Right hindlimb (tissue), 1 donor: ENCODE results near the gene ZFHX3.
A peak's percentile ranks its signal among the peaks of the same experiment; 100 is the strongest.
"Not testable (repeated sequence)": the region's sequence is repeated elsewhere in the genome, so short reads cannot be mapped to it uniquely, and the experiment has no call there.

Experiments used
- DNase-seq: peaks from one replicate; pipeline ENCODE4 v3.0.0-alpha.2; 2018

The ZFHX3 gene

DNA sequence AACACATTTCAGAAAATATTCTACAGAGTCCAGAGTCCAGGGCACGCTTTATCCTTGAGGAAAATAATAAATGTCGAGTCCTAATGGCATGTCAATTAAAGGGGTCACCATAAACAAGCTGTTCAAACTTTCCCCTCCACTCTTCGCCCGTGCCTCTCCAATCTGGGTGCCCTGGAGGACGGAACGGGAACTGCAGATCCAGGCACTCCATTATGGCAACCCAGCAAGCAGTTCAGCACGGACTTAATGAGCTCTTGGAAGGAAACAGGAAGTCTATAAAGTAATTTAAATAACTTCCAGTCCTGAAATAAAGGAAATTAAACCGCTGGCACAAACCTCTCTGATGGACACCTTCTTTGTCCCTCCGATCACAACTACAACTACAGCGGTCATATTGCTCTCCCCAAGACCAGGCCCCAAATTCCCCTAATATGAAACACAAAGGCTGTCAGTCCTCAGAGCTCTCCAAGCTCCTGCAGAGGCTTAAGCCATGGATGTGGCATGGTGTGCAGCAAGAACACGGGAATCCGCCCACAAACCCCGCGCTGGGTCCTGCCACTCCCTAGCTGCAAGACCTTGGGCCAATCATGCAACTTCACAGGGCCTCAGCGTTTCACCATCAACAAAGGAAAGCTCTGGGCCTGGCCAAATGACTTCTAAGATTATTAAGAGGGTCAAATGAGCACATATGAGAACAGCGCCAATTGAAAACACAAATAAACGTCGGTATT is 52.6 kb downstream of the ZFHX3 start:
- no peak for DNase-seq

GRCh38 chr16:72992142-72992601 is 55.8 kb downstream of the ZFHX3 start:
- no peak for DNase-seq

DNA sequence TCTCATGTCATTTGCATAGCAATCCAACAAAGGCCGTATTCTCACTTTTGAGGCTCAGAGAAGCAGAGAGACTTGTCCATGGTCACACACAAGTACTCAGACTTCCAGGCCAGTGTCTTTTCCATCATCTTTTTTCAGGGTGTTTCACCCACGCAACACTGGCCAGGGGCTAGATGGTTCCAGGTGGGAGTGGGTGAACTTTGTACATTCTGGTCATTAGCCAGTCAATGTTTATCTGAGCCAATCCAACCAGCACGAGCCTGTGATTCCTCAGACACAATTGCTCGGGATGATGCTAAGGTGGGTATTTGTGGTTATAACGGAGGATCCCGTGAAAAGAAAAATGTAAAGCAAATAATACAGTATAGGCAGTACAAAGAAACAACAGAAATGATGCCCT is 56.3 kb downstream of the ZFHX3 start:
- DNase-seq: no peak

DNA sequence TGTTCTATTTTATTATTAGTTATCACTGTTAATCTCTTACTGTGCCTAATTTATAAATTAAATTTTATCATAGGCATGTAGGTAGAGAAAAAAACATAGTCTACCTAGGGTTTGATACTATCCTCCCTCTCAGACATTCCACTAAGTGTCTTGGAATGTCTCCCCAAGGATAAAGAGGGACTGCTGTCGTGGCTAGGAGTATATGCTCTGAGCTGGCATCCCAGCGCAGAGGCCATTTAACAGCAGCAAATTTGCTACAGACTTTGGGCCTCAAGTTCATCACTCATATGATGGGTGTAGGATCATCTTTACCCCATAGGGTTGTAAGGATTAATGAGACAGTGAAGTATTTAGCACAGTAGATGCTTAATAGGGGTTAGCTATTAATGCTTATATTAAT is 56.7 kb downstream of the ZFHX3 start:
- no peak for DNase-seq

DNA sequence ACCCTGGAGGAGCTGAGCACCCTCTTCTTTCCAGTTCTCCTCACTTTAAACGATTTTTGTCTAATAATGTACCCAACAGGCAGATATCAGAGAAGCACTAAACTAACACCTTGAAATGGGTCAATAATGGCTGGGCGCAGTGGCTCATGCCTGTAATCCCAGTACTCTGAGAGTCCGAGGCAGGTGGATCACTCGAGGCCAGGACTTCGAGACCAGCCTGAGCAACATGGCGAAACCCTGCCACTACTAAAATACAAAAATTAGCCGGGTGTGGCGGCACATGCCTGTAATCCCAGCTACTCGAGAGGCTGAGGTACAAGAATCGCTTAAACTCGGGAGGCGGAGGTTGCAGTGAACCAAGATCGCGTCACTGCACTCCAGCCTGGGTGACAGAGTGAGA is 57.4 kb downstream of the ZFHX3 start:
- DNase-seq: no peak

DNA sequence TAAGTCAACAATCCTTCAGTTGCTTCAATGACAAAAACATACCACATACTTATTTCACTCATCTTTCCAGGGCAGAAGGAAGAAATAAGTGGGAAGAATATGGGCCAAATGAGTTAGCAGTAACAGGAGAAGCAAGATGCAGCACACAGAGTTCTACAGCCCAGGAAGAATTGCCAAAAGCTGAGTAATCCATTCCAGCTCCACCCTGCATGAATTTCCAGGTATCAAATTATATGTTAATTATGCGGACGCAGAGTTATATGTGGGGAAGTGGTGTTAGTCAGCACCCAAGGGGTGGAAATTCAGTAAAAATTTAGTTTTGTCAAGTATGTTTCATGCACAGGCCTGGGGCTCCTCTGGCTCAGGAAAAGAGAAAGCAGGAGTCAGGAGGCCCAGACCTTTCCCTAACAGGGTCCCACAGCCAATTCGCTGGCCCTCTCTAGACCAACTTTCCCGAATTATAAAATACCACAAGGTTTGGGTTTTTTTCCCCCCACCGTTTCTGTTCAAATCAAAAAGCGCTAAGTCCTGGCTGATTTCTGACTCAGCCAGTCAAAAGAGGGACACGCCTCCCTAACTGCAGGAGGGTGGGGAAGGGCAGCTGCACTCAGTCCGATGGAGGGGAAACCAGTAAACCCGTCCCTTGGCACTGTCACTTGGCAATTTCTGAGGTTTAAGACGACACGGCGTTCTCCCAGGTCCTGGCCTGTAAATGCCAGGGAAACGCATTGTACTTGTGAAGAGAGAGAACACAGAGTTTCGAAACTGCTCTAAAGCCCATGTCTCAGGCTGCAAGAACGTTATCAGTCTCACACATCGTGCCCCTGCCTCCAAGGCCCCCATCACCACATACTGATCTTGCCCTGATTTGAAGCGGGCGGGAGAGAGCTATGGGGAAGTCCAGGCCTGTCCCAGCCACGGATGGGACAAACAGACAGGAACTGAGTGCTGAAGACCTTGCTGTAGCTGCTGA is 58.1 kb downstream of the ZFHX3 start:
- DNase-seq: peak; percentile 82

- DNase-seq: not testable (repeated sequence)
Measured at GRCh38 chr16:72989203-72989578, 58.7 kb downstream of the ZFHX3 start.

GRCh38 chr16:72988569-72988968 is 59.4 kb downstream of the ZFHX3 start:
- DNase-seq: no peak

- DNase-seq: no peak
Measured at GRCh38 chr16:72987480-72987901, 60.4 kb downstream of the ZFHX3 start.

GRCh38 chr16:72985995-72986394 is 61.9 kb downstream of the ZFHX3 start:
- peak; percentile 62 for DNase-seq

DNA sequence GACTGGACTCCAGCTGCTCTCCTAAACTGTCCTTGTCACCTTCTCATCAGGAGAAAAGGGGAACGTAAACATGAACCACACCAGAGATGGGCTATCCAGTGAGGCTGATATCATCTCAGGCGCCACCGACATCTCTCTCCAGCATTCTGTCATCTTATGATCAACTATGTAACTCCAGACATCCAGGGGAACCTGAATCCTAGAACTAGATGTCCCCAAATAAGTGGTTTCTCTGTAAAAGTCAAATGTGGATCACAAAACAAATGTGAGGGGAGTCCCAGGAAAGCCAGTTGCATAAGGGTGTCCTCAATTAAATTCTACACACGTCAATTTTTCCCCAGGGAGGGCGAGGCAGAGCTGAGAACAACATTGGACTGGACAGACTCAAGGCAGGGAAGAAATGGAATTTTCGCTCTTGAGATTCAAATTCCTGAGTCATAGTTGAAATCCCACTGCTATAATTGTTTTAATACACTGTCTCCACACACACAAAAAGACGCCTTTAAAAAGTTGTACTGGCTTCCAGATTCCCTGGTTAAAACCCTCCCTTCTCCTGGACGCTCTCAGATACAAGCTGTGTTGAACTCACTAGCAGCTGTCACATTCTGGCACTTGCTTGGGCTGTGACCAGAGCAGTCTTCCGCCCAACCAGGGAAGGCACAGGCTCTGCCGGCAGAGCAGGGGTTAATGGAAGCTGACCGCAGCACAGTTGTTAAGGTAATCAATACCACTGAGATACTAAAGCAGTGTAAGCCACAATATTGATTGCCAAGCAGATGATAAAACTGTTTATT is 62.6 kb downstream of the ZFHX3 start:
- DNase-seq: peak; percentile 83

DNA sequence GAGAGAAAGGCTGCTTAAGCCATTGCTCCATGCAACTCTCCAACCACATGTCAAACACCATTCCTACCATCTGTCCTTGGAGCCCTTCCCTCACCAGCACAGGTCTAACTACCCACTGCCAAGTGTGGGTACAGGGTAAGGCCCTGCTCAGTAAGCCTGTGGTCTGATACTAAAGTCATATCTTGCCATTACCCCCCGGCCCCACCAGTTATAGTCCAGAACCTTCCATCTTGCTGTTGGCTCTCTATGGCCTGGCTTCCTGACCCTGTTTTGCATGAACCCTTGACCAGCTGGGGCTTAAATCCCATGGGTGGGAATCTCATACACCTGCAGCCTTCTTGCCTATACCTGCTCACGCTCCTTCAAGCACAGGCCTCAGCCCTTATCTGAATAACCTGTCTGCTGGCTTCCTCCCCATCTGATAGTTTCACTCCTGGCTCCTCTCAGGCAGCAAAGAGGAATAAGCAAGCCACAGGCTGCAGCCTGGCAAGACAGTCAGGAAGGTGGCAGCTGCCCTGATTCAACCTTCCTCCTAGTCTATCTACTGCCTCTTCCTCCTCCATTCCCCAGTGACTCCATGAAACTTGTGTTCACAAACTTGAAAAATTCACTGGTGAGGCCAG is 64.1 kb downstream of the ZFHX3 start:
- DNase-seq: no peak

DNA sequence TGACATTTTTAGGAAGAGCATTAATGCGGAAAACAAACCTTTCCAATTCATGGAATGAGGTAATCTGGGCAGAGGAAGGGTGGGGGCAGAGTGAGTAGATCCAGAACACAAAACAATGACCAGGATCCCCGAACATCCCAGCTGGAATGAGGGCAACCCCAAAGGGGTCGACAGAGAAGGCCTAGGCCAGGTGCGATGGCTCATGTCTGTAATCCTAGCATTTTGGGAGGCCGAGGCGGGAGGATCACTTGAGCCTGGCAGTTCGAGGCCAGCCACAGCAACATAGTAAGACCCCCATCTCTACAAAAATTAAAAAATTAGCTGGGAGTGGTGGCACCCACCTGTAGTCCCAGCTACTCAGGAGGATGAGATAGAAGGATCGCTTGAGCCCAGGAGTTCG is 64.7 kb downstream of the ZFHX3 start:
- no peak for DNase-seq

- DNase-seq: no peak
Measured at GRCh38 chr16:72979974-72980373, 68.0 kb downstream of the ZFHX3 start.

GRCh38 chr16:72978212-72978611 is 69.7 kb downstream of the ZFHX3 start:
- DNase-seq: no peak

GRCh38 chr16:72977127-72977526 is 70.8 kb downstream of the ZFHX3 start:
- DNase-seq: no peak

GRCh38 chr16:72976438-72977064 is 71.4 kb downstream of the ZFHX3 start:
- DNase-seq: no peak

GRCh38 chr16:72975809-72976437 is 72.0 kb downstream of the ZFHX3 start:
- DNase-seq: no peak

- no peak for DNase-seq
Measured at GRCh38 chr16:72974142-72974769, 73.7 kb downstream of the ZFHX3 start.

GRCh38 chr16:72972878-72973571 is 74.9 kb downstream of the ZFHX3 start:
- DNase-seq: no peak
